ENCODE data around the gene PTGER3.

DNA sequence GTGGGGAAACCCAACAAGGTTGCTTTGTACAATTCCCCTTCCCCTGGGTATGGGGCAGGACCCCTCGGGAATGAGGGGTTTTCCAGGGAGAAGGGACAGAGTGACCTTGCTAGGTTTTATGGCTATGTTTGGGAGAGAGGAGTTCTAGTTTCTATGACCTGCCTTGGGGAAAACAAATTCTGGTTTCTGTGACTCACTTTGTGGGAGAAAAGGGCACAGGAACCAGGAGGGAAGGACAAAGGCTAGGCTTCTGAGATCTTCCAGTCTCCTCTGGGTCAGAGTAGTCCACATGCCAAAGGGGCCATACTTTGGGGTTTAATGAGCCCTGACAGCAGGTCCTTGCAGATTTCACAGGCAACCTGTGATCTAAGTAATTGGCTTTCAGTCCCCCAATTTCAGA lies 5.5 kb upstream of the PTGER3 start:
- TF ChIP-seq SPI1 (IDR thresholded peaks at IDR 0.05; ENCODE audit: low read depth, low read length) (no peak), POLR2A (IDR thresholded peaks at IDR 0.05; ENCODE audit: low read depth, low read length) (no peak)

Data from GM12891 (cell line).